Liver (tissue), 9 donors: Measurements from ENCODE around the gene EIF4E3. TPM values are rescaled to one million over a fixed set of nuclear protein-coding genes. Genes with fewer than 3 reads are reported as not detected.

Experiments
- DNase-seq: peaks from one replicate; pipeline ENCODE4 v3.0.0-alpha.2; 2017; ENCODE audit warnings: low spot score
- H3K27ac ChIP-seq, 2 donors: one replicate each; pipeline ENCODE4 v1.7.0; 2013; ENCODE audit warnings: inconsistent platforms in 2 of 2, low read length in 2 of 2, control low read depth in 1 of 2, low read depth in 1 of 2, mild to moderate bottlenecking in 1 of 2
- H3K27me3 ChIP-seq, 4 donors: one replicate each; pipeline versions ENCODE4 v1.6.1 to v1.7.0; 2013; ENCODE audit warnings: low read length in 3 of 4, inconsistent platforms in 1 of 4, mild to moderate bottlenecking in 1 of 4, moderate library complexity in 1 of 4; ENCODE audit not compliant: control insufficient read depth in 4 of 4, insufficient read depth in 4 of 4
- H3K36me3 ChIP-seq, 4 donors: one replicate each; pipeline versions ENCODE4 v1.6.1 to v1.7.0; 2013; ENCODE audit warnings: low read length in 3 of 4, mild to moderate bottlenecking in 3 of 4, low read depth in 1 of 4, moderate library complexity in 1 of 4; ENCODE audit not compliant: control insufficient read depth in 4 of 4, insufficient read depth in 3 of 4
- H3K4me1 ChIP-seq, 4 donors: one replicate each; pipeline versions ENCODE4 v1.6.1 to v1.7.0; 2013; ENCODE audit warnings: low read length in 3 of 4, mild to moderate bottlenecking in 3 of 4, moderate library complexity in 1 of 4; ENCODE audit not compliant: control insufficient read depth in 4 of 4, insufficient read depth in 4 of 4
- H3K4me3 ChIP-seq, 3 donors: one replicate each; pipeline versions ENCODE4 v1.6.1 to v1.7.0; 2013; ENCODE audit warnings: low read length in 3 of 3, control low read depth in 1 of 3, low read depth in 1 of 3, mild to moderate bottlenecking in 1 of 3
- H3K9ac ChIP-seq, 2 donors: one replicate each; pipeline ENCODE4 v1.7.0; 2013; ENCODE audit warnings: low read length in 2 of 2, mild to moderate bottlenecking in 2 of 2, moderate library complexity in 2 of 2, control low read depth in 1 of 2, low read depth in 1 of 2
- H3K9me3 ChIP-seq, 4 donors: one replicate each; pipeline versions ENCODE4 v1.6.1 to v1.7.0; 2013; ENCODE audit warnings: low read length in 3 of 4; ENCODE audit not compliant: control insufficient read depth in 4 of 4
- CTCF ChIP-seq: fragments of 150-350 bp; IDR thresholded peaks from 2 replicates; pipeline ENCODE4 v1.5.1; 2017; ENCODE audit warnings: improper control_type of control experiment, low read depth, low read length; ENCODE audit not compliant: missing input control
- EGR1 ChIP-seq, 2 donors: IDR thresholded peaks; 2 replicates each; pipeline ENCODE4 v1.6.1; 2016 to 2018; ENCODE audit warnings: antibody characterized with exemption in 2 of 2, low read depth in 2 of 2
- FOXA1 ChIP-seq: IDR thresholded peaks from 2 replicates; pipeline ENCODE4 v1.6.1; 2016; ENCODE audit warnings: antibody characterized with exemption
- FOXA2 ChIP-seq: IDR thresholded peaks from 2 replicates; pipeline ENCODE4 v1.6.1; 2016; ENCODE audit warnings: antibody characterized with exemption
- GABPA ChIP-seq, 2 donors: IDR thresholded peaks in 1 of 2; conservative IDR thresholded peaks in 1 of 2; 2 replicates each; pipeline ENCODE4 v1.6.1; 2016; ENCODE audit warnings: antibody characterized with exemption in 2 of 2, mild to moderate bottlenecking in 1 of 2, moderate library complexity in 1 of 2
- HNF4A ChIP-seq, 2 donors: conservative IDR thresholded peaks; 2 replicates each; pipeline ENCODE4 v1.6.1; 2016; ENCODE audit warnings: antibody characterized with exemption in 2 of 2, mild to moderate bottlenecking in 2 of 2
- HNF4G ChIP-seq: IDR thresholded peaks from 2 replicates; pipeline ENCODE4 v1.6.1; 2016; ENCODE audit warnings: antibody characterized with exemption
- JUND ChIP-seq, 2 donors: IDR thresholded peaks; 2 replicates each; pipeline ENCODE4 v1.6.1; 2016; ENCODE audit warnings: antibody characterized with exemption in 2 of 2
- MAX ChIP-seq: IDR thresholded peaks from 2 replicates; pipeline ENCODE4 v1.6.1; 2016; ENCODE audit warnings: antibody characterized with exemption
- NR2F2 ChIP-seq: IDR thresholded peaks from 2 replicates; pipeline ENCODE4 v1.6.1; 2016; ENCODE audit warnings: antibody characterized with exemption
- RAD21 ChIP-seq, 2 donors: IDR thresholded peaks; 2 replicates each; pipeline ENCODE4 v1.6.1; 2016; ENCODE audit warnings: antibody characterized with exemption in 2 of 2, mild to moderate bottlenecking in 2 of 2
- RXRA ChIP-seq, 2 donors: IDR thresholded peaks; 2 replicates each; pipeline ENCODE4 v1.6.1; 2017 to 2018; ENCODE audit warnings: antibody characterized with exemption in 2 of 2, mild to moderate bottlenecking in 1 of 2
- SP1 ChIP-seq: IDR thresholded peaks from 2 replicates; pipeline ENCODE4 v1.6.1; 2018; ENCODE audit warnings: antibody characterized with exemption, mild to moderate bottlenecking
- TAF1 ChIP-seq: conservative IDR thresholded peaks from 2 replicates; pipeline ENCODE4 v1.6.1; 2016; ENCODE audit warnings: antibody characterized with exemption, mild to moderate bottlenecking
- YY1 ChIP-seq: IDR thresholded peaks from 2 replicates; pipeline ENCODE4 v1.6.1; 2016; ENCODE audit warnings: antibody characterized with exemption, mild to moderate bottlenecking
- ZBTB33 ChIP-seq: IDR thresholded peaks from 2 replicates; pipeline ENCODE4 v1.6.1; 2016; ENCODE audit warnings: antibody characterized with exemption
- WGBS: extraction: QIAGEN DNeasy Blood & Tissue Kit; methylation state at CpG from one replicate; pipeline ENCODE4 v1.1.7; 2013; 5-methylcytosine and 5-hydroxymethylcytosine counted together
- polyA plus RNA-seq, 2 donors: library from polyadenylated mRNA; stranded (reverse) in 1 of 2; unstranded in 1 of 2; fragments of 200-250 nt in 1 of 2; fragments of >200 nt in 1 of 2; fragmentation: Nextera tagmentation in 1 of 2; extraction: Ambion mirVana in 1 of 2; gene quantifications; one replicate each; pipeline versions ENCODE4 v1.2.1 to v1.2.3, GENCODE V29; 2013 to 2015
- total RNA-seq, 2 donors: library from RNA; depleted of rRNA; stranded (reverse); fragments of >200 nt; gene quantifications; one replicate each; pipeline ENCODE4 v1.2.3, GENCODE V29; 2014
- TF ChIP-seq, protein P1 (sequence below): IDR thresholded peaks from 2 replicates; pipeline ENCODE4 v1.6.1; 2016; ENCODE audit warnings: antibody characterized with exemption
- TF ChIP-seq, protein P2 (sequence below): IDR thresholded peaks from 2 replicates; pipeline ENCODE4 v1.6.1; 2016; ENCODE audit warnings: antibody characterized with exemption, mild to moderate bottlenecking
- donor health status: healthy.
- donor health status: healthy.
- donor health status: healthy.
- donor health status: healthy.
- donor health status: healthy.

Gene EIF4E3
- total and polyA plus RNA-seq, 4 donors, result 1.1 to 4.0 (median 2.6) TPM

- Histone ChIP-seq H3K36me3 (no peaks in the 10 kb centered on the region), H3K4me1 (no peaks in the 10 kb centered on the region), H3K9me3 (no peaks in the 10 kb centered on the region), H3K9ac (no peak overlapping the region), H3K4me3 (no peak overlapping the region), H3K27ac (no peak overlapping the region), H3K27me3 (no peaks in the 10 kb centered on the region)
- no peak for TF ChIP-seq ZBTB33
- TF ChIP-seq TAF1, result no peak
- no peak for TF ChIP-seq YY1
- TF ChIP-seq, protein P1, sequence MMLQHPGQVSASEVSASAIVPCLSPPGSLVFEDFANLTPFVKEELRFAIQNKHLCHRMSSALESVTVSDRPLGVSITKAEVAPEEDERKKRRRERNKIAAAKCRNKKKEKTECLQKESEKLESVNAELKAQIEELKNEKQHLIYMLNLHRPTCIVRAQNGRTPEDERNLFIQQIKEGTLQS, result no peak
- no peak for TF ChIP-seq FOXA2
- TF ChIP-seq JUND (IDR thresholded peaks at IDR 0.05), result no peak
- no peak for TF ChIP-seq EGR1 (IDR thresholded peaks at IDR 0.05; ENCODE audit: low read depth in 2 of 2)
- TF ChIP-seq NR2F2, result no peak
- TF ChIP-seq SP1, result no peak
- TF ChIP-seq MAX, result no peak
- TF ChIP-seq RAD21 (IDR thresholded peaks at IDR 0.05), result no peak
- TF ChIP-seq RXRA (IDR thresholded peaks at IDR 0.05), result no peak
- TF ChIP-seq FOXA1, result no peak
- TF ChIP-seq GABPA (IDR thresholded peaks at IDR 0.05 in 1 of 2, conservative IDR thresholded peaks at IDR 0.05 in 1 of 2), result no peak
- TF ChIP-seq HNF4A (conservative IDR thresholded peaks at IDR 0.05), result no peak
- TF ChIP-seq, protein P2, sequence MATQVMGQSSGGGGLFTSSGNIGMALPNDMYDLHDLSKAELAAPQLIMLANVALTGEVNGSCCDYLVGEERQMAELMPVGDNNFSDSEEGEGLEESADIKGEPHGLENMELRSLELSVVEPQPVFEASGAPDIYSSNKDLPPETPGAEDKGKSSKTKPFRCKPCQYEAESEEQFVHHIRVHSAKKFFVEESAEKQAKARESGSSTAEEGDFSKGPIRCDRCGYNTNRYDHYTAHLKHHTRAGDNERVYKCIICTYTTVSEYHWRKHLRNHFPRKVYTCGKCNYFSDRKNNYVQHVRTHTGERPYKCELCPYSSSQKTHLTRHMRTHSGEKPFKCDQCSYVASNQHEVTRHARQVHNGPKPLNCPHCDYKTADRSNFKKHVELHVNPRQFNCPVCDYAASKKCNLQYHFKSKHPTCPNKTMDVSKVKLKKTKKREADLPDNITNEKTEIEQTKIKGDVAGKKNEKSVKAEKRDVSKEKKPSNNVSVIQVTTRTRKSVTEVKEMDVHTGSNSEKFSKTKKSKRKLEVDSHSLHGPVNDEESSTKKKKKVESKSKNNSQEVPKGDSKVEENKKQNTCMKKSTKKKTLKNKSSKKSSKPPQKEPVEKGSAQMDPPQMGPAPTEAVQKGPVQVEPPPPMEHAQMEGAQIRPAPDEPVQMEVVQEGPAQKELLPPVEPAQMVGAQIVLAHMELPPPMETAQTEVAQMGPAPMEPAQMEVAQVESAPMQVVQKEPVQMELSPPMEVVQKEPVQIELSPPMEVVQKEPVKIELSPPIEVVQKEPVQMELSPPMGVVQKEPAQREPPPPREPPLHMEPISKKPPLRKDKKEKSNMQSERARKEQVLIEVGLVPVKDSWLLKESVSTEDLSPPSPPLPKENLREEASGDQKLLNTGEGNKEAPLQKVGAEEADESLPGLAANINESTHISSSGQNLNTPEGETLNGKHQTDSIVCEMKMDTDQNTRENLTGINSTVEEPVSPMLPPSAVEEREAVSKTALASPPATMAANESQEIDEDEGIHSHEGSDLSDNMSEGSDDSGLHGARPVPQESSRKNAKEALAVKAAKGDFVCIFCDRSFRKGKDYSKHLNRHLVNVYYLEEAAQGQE, result no peak
- 90% methylated on average over 7 of the region's 7 CpGs for WGBS
- DNase-seq, result no peak
Measured at GRCh38 chr3:71684046-71684756, 41.0 kb downstream of the EIF4E3 start.

DNA sequence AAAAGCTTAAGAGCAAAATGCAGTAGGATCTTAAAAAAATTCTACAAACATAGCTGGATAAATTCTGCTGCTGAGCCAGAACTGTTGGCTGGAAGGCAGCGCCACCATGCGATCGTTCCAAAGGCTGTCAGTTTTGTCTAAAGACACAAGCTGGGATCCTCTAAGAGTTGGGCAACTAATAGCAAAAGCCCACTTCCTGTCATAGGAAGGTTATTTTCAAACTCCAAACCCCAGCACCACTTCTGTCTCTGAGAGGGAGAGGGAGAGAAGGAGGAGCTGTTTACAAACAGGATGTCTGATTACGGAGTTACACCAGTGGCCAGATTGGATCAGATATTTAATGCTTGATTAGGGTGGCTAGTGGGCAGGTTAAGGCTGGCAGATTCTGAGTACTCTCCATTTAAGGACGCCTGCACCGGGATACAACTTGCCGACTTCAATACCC, 44.0 kb downstream of the EIF4E3 start:
- no peak overlapping the region for H3K9ac ChIP-seq
- H3K4me3 ChIP-seq, result no peak overlapping the region
- TF ChIP-seq HNF4G (no peak), EGR1 (IDR thresholded peaks at IDR 0.05; ENCODE audit: low read depth in 2 of 2) (no peak), NR2F2 (no peak), CTCF (peak; percentile 47), SP1 (no peak), ZBTB33 (no peak), YY1 (no peak), RXRA (IDR thresholded peaks at IDR 0.05) (no peak), JUND (IDR thresholded peaks at IDR 0.05) (no peak), TAF1 (no peak), HNF4A (conservative IDR thresholded peaks at IDR 0.05) (no peak), RAD21 (IDR thresholded peaks at IDR 0.05) (peak; percentile 72 to 82), MAX (no peak), FOXA1 (no peak)
- TF ChIP-seq, protein P1, result no peak
- DNase-seq, result peak; percentile 47
- H3K36me3 ChIP-seq, result no peaks in the 10 kb centered on the region
- H3K9me3 ChIP-seq, result no peaks in the 10 kb centered on the region
- no peaks in the 10 kb centered on the region for H3K4me1 ChIP-seq
- no peak overlapping the region for H3K27ac ChIP-seq
- H3K27me3 ChIP-seq, result no peaks in the 10 kb centered on the region
- WGBS, result 49% methylated on average over 7 of the region's 7 CpGs
